GM23338 (cell line): ENCODE results near the gene KLHL25. TPM values are rescaled to one million over a fixed set of nuclear protein-coding genes. Genes with fewer than 3 reads are reported as not detected.
A peak's percentile ranks its signal among the peaks of the same experiment; 100 is the strongest.

Experiments
- ATAC-seq: fragments of 200-7000 bp; cut with Tn5 transposase; 3 replicates; pipeline ENCODE4 v1.9.1; 2020
- DNase-seq: peaks from one replicate; pipeline ENCODE4 v3.0.0-alpha.2; 2015; ENCODE audit warnings: low spot score
- H2AFZ ChIP-seq: fragments of 200-600 bp; sonication (generic); 2 replicates; pipeline ENCODE4 v1.8.0; 2016; ENCODE audit warnings: antibody characterized with exemption, mild to moderate bottlenecking, moderate library complexity
- H3F3A ChIP-seq: fragments of 200-600 bp; sonication (generic); replicated peaks from 2 replicates; pipeline ENCODE4 v1.8.0; 2017; ENCODE audit warnings: antibody characterized with exemption, mixed run types, low read depth
- H3K27ac ChIP-seq: fragments of 200-600 bp; sonication (generic); 2 replicates; pipeline ENCODE4 v1.6.1; 2016; ENCODE audit warnings: low read depth
- H3K27me3 ChIP-seq: fragments of 200-600 bp; sonication (generic); 2 replicates; pipeline ENCODE4 v1.8.0; 2016; ENCODE audit warnings: mild to moderate bottlenecking, mixed run types, moderate library complexity; ENCODE audit not compliant: insufficient read depth
- H3K36me3 ChIP-seq: fragments of 200-600 bp; sonication (generic); 2 replicates; pipeline ENCODE4 v1.8.0; 2016; ENCODE audit warnings: mild to moderate bottlenecking; ENCODE audit not compliant: insufficient read depth
- H3K4me1 ChIP-seq: fragments of 200-600 bp; sonication (generic); 2 replicates; pipeline ENCODE4 v1.8.0; 2016; ENCODE audit warnings: mild to moderate bottlenecking, moderate library complexity; ENCODE audit not compliant: insufficient read depth
- H3K4me2 ChIP-seq: fragments of 200-600 bp; sonication (generic); 2 replicates; pipeline ENCODE4 v1.7.1; 2017; ENCODE audit warnings: mixed run types
- H3K4me3 ChIP-seq: fragments of 200-600 bp; sonication (generic); 2 replicates; pipeline ENCODE4 v1.6.1; 2016; ENCODE audit warnings: mixed run types
- H3K79me2 ChIP-seq: fragments of 200-600 bp; sonication (generic); replicated peaks from 2 replicates; pipeline ENCODE4 v1.8.0; 2017; ENCODE audit warnings: mild to moderate bottlenecking; ENCODE audit not compliant: insufficient read depth
- H3K9me2 ChIP-seq: fragments of 200-600 bp; sonication (generic); 2 replicates; pipeline ENCODE4 v1.8.0; 2017; ENCODE audit not compliant: insufficient read depth
- H4K20me1 ChIP-seq: fragments of 200-600 bp; sonication (generic); replicated peaks from 2 replicates; pipeline ENCODE4 v1.8.0; 2017; ENCODE audit warnings: mild to moderate bottlenecking; ENCODE audit not compliant: insufficient read depth
- H3K27ac Mint-ChIP-seq: 2 replicates; pipeline ENCODE4 v1.8.0; 2020; ENCODE audit warnings: inconsistent platforms, mild to moderate bottlenecking, moderate library complexity, mixed read lengths
- H3K27me3 Mint-ChIP-seq: 3 replicates; pipeline ENCODE4 v1.8.0; 2022; ENCODE audit warnings: low read depth, mild to moderate bottlenecking, moderate library complexity, mixed read lengths, inconsistent platforms; ENCODE audit not compliant: insufficient read depth, poor library complexity
- H3K36me3 Mint-ChIP-seq: 3 replicates; pipeline ENCODE4 v1.8.0; 2021; ENCODE audit warnings: low read depth, mild to moderate bottlenecking, inconsistent platforms, moderate library complexity, mixed read lengths
- H3K4me1 Mint-ChIP-seq: 3 replicates; pipeline ENCODE4 v1.8.0; 2020; ENCODE audit warnings: mild to moderate bottlenecking, inconsistent platforms, mixed read lengths
- H3K4me3 Mint-ChIP-seq: 3 replicates; pipeline ENCODE4 v1.8.0; 2021; ENCODE audit warnings: moderate library complexity, mild to moderate bottlenecking, inconsistent platforms, mixed read lengths
- H3K9me3 Mint-ChIP-seq: 3 replicates; pipeline ENCODE4 v1.8.0; 2020; ENCODE audit warnings: moderate library complexity, mild to moderate bottlenecking, inconsistent platforms, mixed read lengths
- CREB1 ChIP-seq: fragments of 250-450 bp; sonication (Bioruptor Pico); IDR thresholded peaks from 2 replicates; pipeline ENCODE4 v1.5.0; 2020; ENCODE audit warnings: low read depth, mild to moderate bottlenecking, moderate library complexity
- CTCF ChIP-seq, 2 experiments: fragments of 200-600 bp in 1 of 2; sonication (generic) in 1 of 2; conservative IDR thresholded peaks; 2 replicates each; pipeline versions ENCODE4 v1.5.1 to v1.6.1; 2016 to 2017; ENCODE audit warnings: antibody characterized with exemption in 2 of 2, low read depth in 2 of 2, mild to moderate bottlenecking in 2 of 2, moderate library complexity in 1 of 2
- ETS1 ChIP-seq: IDR thresholded peaks from 2 replicates; pipeline ENCODE4 v1.6.1; 2016; ENCODE audit warnings: antibody characterized with exemption
- EZH2 ChIP-seq: fragments of 200-600 bp; sonication (generic); IDR thresholded peaks from one replicate; pipeline ENCODE4 v1.8.0; 2017; ENCODE audit warnings: antibody characterized with exemption, mild to moderate bottlenecking, low read depth; ENCODE audit not compliant: unreplicated experiment
- EZH2phosphoT487 ChIP-seq: fragments of 200-600 bp; sonication (generic); IDR thresholded peaks from one replicate; pipeline ENCODE4 v1.8.1; 2018; ENCODE audit warnings: antibody characterized with exemption; ENCODE audit not compliant: unreplicated experiment
- JUNB ChIP-seq: IDR thresholded peaks from one replicate; pipeline ENCODE4 v1.6.1; 2016; ENCODE audit warnings: antibody characterized with exemption; ENCODE audit not compliant: unreplicated experiment
- NANOG ChIP-seq: IDR thresholded peaks from 2 replicates; pipeline ENCODE4 v1.6.1; 2016; ENCODE audit warnings: antibody characterized with exemption, borderline replicate concordance
- POLR2AphosphoS5 ChIP-seq: IDR thresholded peaks from 2 replicates; pipeline ENCODE4 v1.6.1; 2016; ENCODE audit warnings: antibody characterized with exemption, low read depth
- REST ChIP-seq: IDR thresholded peaks from one replicate; pipeline ENCODE4 v1.6.1; 2018; ENCODE audit warnings: antibody characterized with exemption; ENCODE audit not compliant: unreplicated experiment
- STAT1 ChIP-seq: IDR thresholded peaks from one replicate; pipeline ENCODE4 v1.6.1; 2016; ENCODE audit warnings: antibody characterized with exemption; ENCODE audit not compliant: unreplicated experiment
- ZNF114 ChIP-seq: fragments of 250-450 bp; sonication (Bioruptor Pico); IDR thresholded peaks from 2 replicates; pipeline ENCODE4 v1.5.0; 2020; ENCODE audit warnings: mild to moderate bottlenecking, moderate library complexity
- ZNF331 ChIP-seq: fragments of 250-450 bp; sonication (Bioruptor Pico); IDR thresholded peaks from 2 replicates; pipeline ENCODE4 v1.5.0; 2020; ENCODE audit warnings: low read depth, mild to moderate bottlenecking, moderate library complexity
- ZNF462 ChIP-seq: fragments of 250-450 bp; sonication (Bioruptor Pico); IDR thresholded peaks from 2 replicates; pipeline ENCODE4 v1.5.0; 2020; ENCODE audit warnings: mild to moderate bottlenecking, moderate library complexity
- polyA plus RNA-seq: library from polyadenylated mRNA; unstranded; fragments of >200 nt; fragmentation: Nextera tagmentation; extraction: Ambion mirVana; gene quantifications from 2 replicates; pipeline ENCODE4 v1.2.1, GENCODE V29; 2016
- total RNA-seq: library from RNA; depleted of rRNA; stranded (reverse); fragments of >200 nt; shearing (Covaris generic); gene quantifications from 2 replicates; pipeline ENCODE4 v1.2.3, GENCODE V29; 2014

The KLHL25 gene
- total and polyA plus RNA-seq, 2 experiments from 2014 or later = 5.2 to 28.5 TPM

GRCh38 chr15:85792102-85792731 is 2.5 kb downstream of the KLHL25 start:
- H3K27ac Mint-ChIP-seq = no peak overlapping the region
- peaks cover 19% of the 10 kb centered on the region for H3K27me3 Mint-ChIP-seq
- H3K4me3 Mint-ChIP-seq = no peak overlapping the region
- Histone ChIP-seq H3K4me3 (no peak overlapping the region), H2AFZ (no peak overlapping the region), H3K9me2 (no peaks in the 10 kb centered on the region), H3K4me2 (peak overlapping the region; percentile 98; the same call in 1 of the 2 replicates), H3K36me3 (no peaks in the 10 kb centered on the region), H3K4me1 (peaks cover 34% of the 10 kb centered on the region), H3F3A (no peaks in the 10 kb centered on the region), H4K20me1 (peaks cover 35% of the 10 kb centered on the region), H3K27me3 (no peaks in the 10 kb centered on the region), H3K79me2 (peaks cover 72% of the 10 kb centered on the region), H3K27ac (no peak overlapping the region)
- H3K4me1 Mint-ChIP-seq = peaks cover 57% of the 10 kb centered on the region
- TF ChIP-seq REST (no peak), ZNF462 (CRISPR knock-in tag) (no peak), NANOG (no peak), ZNF114 (no peak), JUNB (no peak), CTCF (conservative IDR thresholded peaks at IDR 0.05; ENCODE audit: low read depth in 2 of 2) (no peak), POLR2AphosphoS5 (no peak), ETS1 (no peak), EZH2phosphoT487 (no peak), EZH2 (no peak), STAT1 (no peak), ZNF331 (CRISPR knock-in tag) (no peak), CREB1 (no peak)
- H3K9me3 Mint-ChIP-seq = no peaks in the 10 kb centered on the region
- peaks cover 10% of the 10 kb centered on the region; the same call in 2 of the 3 replicates for H3K36me3 Mint-ChIP-seq
- no peak for ATAC-seq
- no peak for DNase-seq
